NCI-H187 treated with DMSO at 0.1 percent for 48 hours (cell line): Measurements from ENCODE around the gene PDGFB.

Experiments
- DNase-seq: peaks from one replicate; lab custom pipeline; 2025; lab: John Stamatoyannopoulos, UW

The PDGFB gene

GRCh38 chr22:39174498-39175352, 70.1 kb downstream of the PDGFB start:
- DNase-seq = no peak

GRCh38 chr22:39173787-39174497, 70.8 kb downstream of the PDGFB start:
- no peak for DNase-seq
